Peyer's patch (tissue), 4 donors: ENCODE results near the gene SMPD4.
"Not testable (repeated sequence)": the region's sequence is repeated elsewhere in the genome, so short reads cannot be mapped to it uniquely, and the experiment has no call there.

Source experiments
- POLR2A ChIP-seq, 2 donors: fragments of 450-650 bp; IDR thresholded peaks; one replicate each; pipeline ENCODE4 v1.5.1; 2017; ENCODE audit warnings: antibody characterized with exemption in 2 of 2, mild to moderate bottlenecking in 2 of 2, moderate library complexity in 2 of 2
- TF ChIP-seq, protein P1 (sequence below), 6 experiments: fragments of 450-650 bp in 4 of 6; fragments of 200-600 bp in 2 of 6; sonication (generic) in 1 of 6; IDR thresholded peaks; one replicate each; pipeline ENCODE4 v1.5.1; 2017 to 2019; ENCODE audit warnings: antibody characterized with exemption in 6 of 6, mild to moderate bottlenecking in 3 of 6, moderate library complexity in 1 of 6

DNA sequence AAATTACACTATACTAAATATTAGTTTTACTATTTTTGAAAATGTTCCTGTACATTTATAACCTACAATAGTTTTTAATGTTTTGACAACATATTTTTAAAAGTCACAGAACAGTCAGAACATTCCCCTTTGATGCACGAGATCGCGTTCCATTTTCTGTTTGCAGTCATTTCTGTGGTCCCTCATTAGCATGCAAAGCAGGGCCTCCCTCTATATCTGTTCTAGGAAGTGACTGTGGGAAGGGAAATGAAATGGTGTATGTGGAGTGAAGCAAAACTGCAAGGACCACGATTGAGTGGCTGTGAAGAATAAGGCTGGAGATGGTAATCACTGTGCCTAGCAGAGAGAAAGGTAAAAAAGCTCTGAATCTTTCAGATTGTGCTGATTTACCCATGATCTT, 41.1 kb upstream of the SMPD4 start:
- TF ChIP-seq, protein P1, sequence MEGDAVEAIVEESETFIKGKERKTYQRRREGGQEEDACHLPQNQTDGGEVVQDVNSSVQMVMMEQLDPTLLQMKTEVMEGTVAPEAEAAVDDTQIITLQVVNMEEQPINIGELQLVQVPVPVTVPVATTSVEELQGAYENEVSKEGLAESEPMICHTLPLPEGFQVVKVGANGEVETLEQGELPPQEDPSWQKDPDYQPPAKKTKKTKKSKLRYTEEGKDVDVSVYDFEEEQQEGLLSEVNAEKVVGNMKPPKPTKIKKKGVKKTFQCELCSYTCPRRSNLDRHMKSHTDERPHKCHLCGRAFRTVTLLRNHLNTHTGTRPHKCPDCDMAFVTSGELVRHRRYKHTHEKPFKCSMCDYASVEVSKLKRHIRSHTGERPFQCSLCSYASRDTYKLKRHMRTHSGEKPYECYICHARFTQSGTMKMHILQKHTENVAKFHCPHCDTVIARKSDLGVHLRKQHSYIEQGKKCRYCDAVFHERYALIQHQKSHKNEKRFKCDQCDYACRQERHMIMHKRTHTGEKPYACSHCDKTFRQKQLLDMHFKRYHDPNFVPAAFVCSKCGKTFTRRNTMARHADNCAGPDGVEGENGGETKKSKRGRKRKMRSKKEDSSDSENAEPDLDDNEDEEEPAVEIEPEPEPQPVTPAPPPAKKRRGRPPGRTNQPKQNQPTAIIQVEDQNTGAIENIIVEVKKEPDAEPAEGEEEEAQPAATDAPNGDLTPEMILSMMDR (IDR thresholded peaks at IDR 0.05): not testable (repeated sequence)
- not testable (repeated sequence) for TF ChIP-seq POLR2A (IDR thresholded peaks at IDR 0.05)
